ENCODE results near the gene CFAP299. TPM values are rescaled to one million over a fixed set of nuclear protein-coding genes. Genes with fewer than 3 reads are reported as not detected.

Gene CFAP299
- total and polyA plus RNA-seq, 2 donors (not counting 3 experiments of a cell fraction or from before 2014, with no cell fraction given) = not detected

GRCh38 chr4:80709082-80709869 is 373.7 kb downstream of the CFAP299 start:
- POLR2A ChIA-PET = no interaction called here
- no peak for TF ChIP-seq MAX (IDR thresholded peaks at IDR 0.05; ENCODE audit: insufficient read depth, insufficient read length)
- no peak for TF ChIP-seq POLR2A (IDR thresholded peaks at IDR 0.05; ENCODE audit: low read depth, low read length)
- TF ChIP-seq FOS (IDR thresholded peaks at IDR 0.05; ENCODE audit: borderline replicate concordance, insufficient read depth, low read length) = no peak
- no peak for TF ChIP-seq JUN (IDR thresholded peaks at IDR 0.05; ENCODE audit: borderline replicate concordance, insufficient read depth, insufficient read length, low read depth)
- no peak for TF ChIP-seq CTCF (IDR thresholded peaks at IDR 0.05; ENCODE audit: extremely low read depth in 1 of 2, insufficient read depth in 1 of 2, low read depth in 1 of 2, low read length in 2 of 2)
- no peak for TF ChIP-seq POLR2AphosphoS5 (IDR thresholded peaks at IDR 0.05; ENCODE audit: insufficient read depth, low read depth, low read length)
- TF ChIP-seq GATA2 (IDR thresholded peaks at IDR 0.05; ENCODE audit: insufficient read depth, insufficient read length, low read depth, low read length) = no peak
- no peak for TF ChIP-seq EZH2 (IDR thresholded peaks at IDR 0.05; ENCODE audit: borderline replicate concordance, low read depth, low read length, severe bottlenecking)
- no peak for TF ChIP-seq MYC (IDR thresholded peaks at IDR 0.05; ENCODE audit: low read depth, low read length)

More at GRCh38 chr4:80709082-80709869, 373.7 kb downstream of the CFAP299 start:
- Histone ChIP-seq H3K9ac (replicated peaks; ENCODE audit: extremely low read depth, insufficient read depth, low read length) (no peak overlapping the region), H3K9me3 (replicated peaks; ENCODE audit: control insufficient read depth, insufficient read depth, low read length) (peaks cover 6% of the 10 kb centered on the region), H4K20me1 (replicated peaks; ENCODE audit: control insufficient read depth, extremely low read depth, insufficient read depth, low read length) (no peaks in the 10 kb centered on the region), H3K4me1 (ENCODE audit: control insufficient read depth, extremely low read depth, insufficient read depth, low read length) (no peaks in the 10 kb centered on the region), H3K4me2 (ENCODE audit: insufficient read depth, low read length) (no peak overlapping the region), H3K9me1 (replicated peaks; ENCODE audit: control insufficient read depth, extremely low read depth, insufficient read depth, low read length) (no peaks in the 10 kb centered on the region), H3K27me3 (ENCODE audit: control insufficient read depth in 2 of 2, insufficient read depth in 2 of 2, low read length in 2 of 2) (no peaks in the 10 kb centered on the region), H3K27ac (ENCODE audit: insufficient read depth, low read depth, low read length) (no peak overlapping the region), H3K4me3 (replicated peaks in 1 of 3; ENCODE audit: insufficient read depth in 1 of 3, low read depth in 1 of 3, low read length in 3 of 3) (no peak overlapping the region), H2AFZ (ENCODE audit: low read depth, low read length) (no peak overlapping the region), H3K36me3 (ENCODE audit: control insufficient read depth in 2 of 2, extremely low read depth in 1 of 2, insufficient read depth in 2 of 2, low read length in 2 of 2) (no peaks in the 10 kb centered on the region), H3K79me2 (ENCODE audit: control insufficient read depth, insufficient read depth, low read length) (no peaks in the 10 kb centered on the region)
- CTCF ChIA-PET = no interaction called here
- intact Hi-C loops (cut with micrococcal nuclease) = no loop called here
- dilution Hi-C loops (cut with MboI; ENCODE audit: extremely low pct_ligation_motif_present, low sequenced_read_pairs) = no loop called here
- FAIRE-seq (no peak), DNase-seq (ENCODE audit: low read depth, low spot score) (no peak)
- BruUV-seq (replicated peaks) = no TSS peak

Measured in endothelial cell of umbilical vein (primary cell).